Parathyroid adenoma (tissue), 2 donors: ENCODE data around the gene TAPT1.

Experiments
- H2AFZ ChIP-seq: fragments of 300-600 bp; sonication (generic); one replicate; pipeline ENCODE4 v1.7.0; 2017; ENCODE audit warnings: antibody characterized with exemption, mild to moderate bottlenecking
- H3K27ac ChIP-seq: fragments of 300-600 bp; sonication (generic); one replicate; pipeline ENCODE4 v1.7.0; 2017
- H3K27me3 ChIP-seq: fragments of 300-600 bp; sonication (generic); one replicate; pipeline ENCODE4 v1.7.0; 2017; ENCODE audit warnings: low read length; ENCODE audit not compliant: control insufficient read depth, insufficient read depth
- H3K36me3 ChIP-seq: fragments of 300-600 bp; sonication (generic); one replicate; pipeline ENCODE4 v1.7.0; 2017; ENCODE audit warnings: low read length; ENCODE audit not compliant: control insufficient read depth, insufficient read depth
- H3K4me1 ChIP-seq: fragments of 300-600 bp; sonication (generic); one replicate; pipeline ENCODE4 v1.7.0; 2017; ENCODE audit warnings: control low read depth
- H3K4me2 ChIP-seq: fragments of 300-600 bp; sonication (generic); one replicate; pipeline ENCODE4 v1.7.0; 2017; ENCODE audit warnings: low read length
- H3K4me3 ChIP-seq: fragments of 300-600 bp; sonication (generic); one replicate; pipeline ENCODE4 v1.7.0; 2017; ENCODE audit warnings: low read depth, low read length
- H3K79me2 ChIP-seq: fragments of 300-600 bp; sonication (generic); one replicate; pipeline ENCODE4 v1.7.0; 2017; ENCODE audit warnings: control low read depth
- H3K9ac ChIP-seq: fragments of 300-600 bp; sonication (generic); one replicate; pipeline ENCODE4 v1.7.0; 2017; ENCODE audit warnings: mild to moderate bottlenecking
- H3K9me3 ChIP-seq: fragments of 300-600 bp; sonication (generic); one replicate; pipeline ENCODE4 v1.7.0; 2017; ENCODE audit warnings: low read length; ENCODE audit not compliant: control insufficient read depth
- CTCF ChIP-seq: fragments of 300-600 bp; sonication (generic); IDR thresholded peaks from one replicate; pipeline ENCODE4 v1.7.0; 2017; ENCODE audit warnings: antibody characterized with exemption, mild to moderate bottlenecking
- donor health status: primary hyperparathyroidism.

The TAPT1 gene

GRCh38 chr4:16269240-16269639 lies 43.0 kb upstream of the TAPT1 start:
- Histone ChIP-seq H3K27me3 (no peaks in the 10 kb centered on the region), H3K36me3 (no peaks in the 10 kb centered on the region), H3K79me2 (no peaks in the 10 kb centered on the region), H3K9me3 (no peaks in the 10 kb centered on the region), H3K9ac (no peak overlapping the region), H3K27ac (no peak overlapping the region), H3K4me2 (no peak overlapping the region), H3K4me1 (no peaks in the 10 kb centered on the region), H3K4me3 (no peak overlapping the region), H2AFZ (no peak overlapping the region)
- TF ChIP-seq CTCF, result no peak

GRCh38 chr4:16268290-16268689 lies 42.0 kb upstream of the TAPT1 start:
- no peak overlapping the region for H2AFZ ChIP-seq
- H3K4me3 ChIP-seq, result no peak overlapping the region
- H3K79me2 ChIP-seq, result no peaks in the 10 kb centered on the region
- H3K36me3 ChIP-seq, result no peaks in the 10 kb centered on the region
- no peaks in the 10 kb centered on the region for H3K27me3 ChIP-seq
- H3K9ac ChIP-seq, result no peak overlapping the region
- H3K4me2 ChIP-seq, result no peak overlapping the region
- no peaks in the 10 kb centered on the region for H3K9me3 ChIP-seq
- TF ChIP-seq CTCF, result no peak
- no peaks in the 10 kb centered on the region for H3K4me1 ChIP-seq
- H3K27ac ChIP-seq, result no peak overlapping the region

- no peak overlapping the region for H3K9ac ChIP-seq
- no peaks in the 10 kb centered on the region for H3K36me3 ChIP-seq
- TF ChIP-seq CTCF, result no peak
- no peaks in the 10 kb centered on the region for H3K27me3 ChIP-seq
- no peaks in the 10 kb centered on the region for H3K79me2 ChIP-seq
- no peaks in the 10 kb centered on the region for H3K9me3 ChIP-seq
- no peaks in the 10 kb centered on the region for H3K4me1 ChIP-seq
- H3K4me3 ChIP-seq, result no peak overlapping the region
- no peak overlapping the region for H3K27ac ChIP-seq
- H3K4me2 ChIP-seq, result no peak overlapping the region
- H2AFZ ChIP-seq, result no peak overlapping the region
Measured at GRCh38 chr4:16267639-16268038, 41.4 kb upstream of the TAPT1 start.

DNA sequence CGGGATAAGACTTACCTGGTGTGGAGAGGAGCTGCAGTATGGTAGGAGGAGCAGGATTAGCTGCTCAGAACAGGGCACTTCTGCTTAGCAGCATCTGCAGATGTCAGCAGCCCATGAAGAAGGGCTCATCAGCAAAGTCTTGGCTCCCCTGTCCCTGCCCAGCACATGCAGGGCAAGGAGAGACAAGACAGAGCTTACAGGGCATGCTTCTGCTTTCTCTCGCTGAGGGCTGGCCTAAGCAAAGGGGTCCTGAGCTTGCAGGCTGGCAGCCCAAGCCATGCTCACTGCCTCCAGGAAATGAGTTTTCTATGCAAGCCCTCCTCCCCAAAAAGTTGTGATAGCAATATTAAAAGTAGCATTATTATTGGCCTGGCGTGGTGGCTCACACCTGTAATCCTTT lies 39.5 kb upstream of the TAPT1 start:
- Histone ChIP-seq H3K4me2 (no peak overlapping the region), H2AFZ (no peak overlapping the region), H3K36me3 (no peaks in the 10 kb centered on the region), H3K79me2 (no peaks in the 10 kb centered on the region), H3K27me3 (no peaks in the 10 kb centered on the region), H3K9me3 (no peaks in the 10 kb centered on the region), H3K27ac (no peak overlapping the region), H3K9ac (no peak overlapping the region), H3K4me3 (no peak overlapping the region), H3K4me1 (no peaks in the 10 kb centered on the region)
- no peak for TF ChIP-seq CTCF

- H3K4me2 ChIP-seq, result no peak overlapping the region
- no peak overlapping the region for H3K4me3 ChIP-seq
- no peaks in the 10 kb centered on the region for H3K36me3 ChIP-seq
- no peaks in the 10 kb centered on the region for H3K9me3 ChIP-seq
- H3K27me3 ChIP-seq, result no peaks in the 10 kb centered on the region
- H3K27ac ChIP-seq, result no peak overlapping the region
- TF ChIP-seq CTCF, result peak; percentile 41
- H2AFZ ChIP-seq, result peak overlapping the region; percentile 28
- H3K9ac ChIP-seq, result no peak overlapping the region
- H3K4me1 ChIP-seq, result no peaks in the 10 kb centered on the region
- H3K79me2 ChIP-seq, result no peaks in the 10 kb centered on the region
Measured at GRCh38 chr4:16264798-16265197, 38.5 kb upstream of the TAPT1 start.
